IMR-90 (cell line): ENCODE results near the gene CD5L. TPM values are rescaled to one million over a fixed set of nuclear protein-coding genes. Genes with fewer than 3 reads are reported as not detected.

ENCODE experiments used
- ATAC-seq: fragments of 200-7000 bp; cut with Tn5 transposase; 2 replicates; pipeline ENCODE4 v1.9.1; 2020; ENCODE audit warnings: low read depth, mild to moderate bottlenecking, moderate library complexity
- BruUV-seq: library from RNA; stranded (reverse); fragments of 400-500 nt; replicated peaks from 2 replicates; lab custom pipeline; 2021; lab: Mats Ljungman, UMichigan
- CTCF ChIA-PET: fragments of 300-600 bp; formaldehyde crosslinking; extraction: SDS; loops from one replicate; lab custom pipeline; 2021; ENCODE audit warnings: antibody characterized with exemption; lab: Yijun Ruan, JAX
- POLR2A ChIA-PET: fragments of 300-600 bp; sonication (Branson Sonifier 250); formaldehyde crosslinking; loops from one replicate; lab custom pipeline; 2022; ENCODE audit warnings: antibody characterized with exemption; ENCODE audit not compliant: unreplicated experiment; lab: Charles Lee
- DNase-seq: peaks from one replicate; pipeline ENCODE4 v3.0.0; 2013
- H2AFZ ChIP-seq: replicated peaks from 2 replicates; pipeline ENCODE3; 2013; ENCODE audit warnings: low read length, mild to moderate bottlenecking; ENCODE audit not compliant: poor library complexity
- H2AK5ac ChIP-seq: 2 replicates; pipeline ENCODE4 v1.6.1; 2013; ENCODE audit warnings: low read depth, low read length, inconsistent platforms
- H2AK9ac ChIP-seq: replicated peaks from 2 replicates; pipeline ENCODE3; 2013; ENCODE audit warnings: mild to moderate bottlenecking, low read depth, low read length, moderate library complexity; ENCODE audit not compliant: poor library complexity
- H2BK120ac ChIP-seq: 2 replicates; pipeline ENCODE4 v1.6.1; 2013; ENCODE audit warnings: low read depth, low read length, inconsistent platforms
- H2BK15ac ChIP-seq: 3 replicates; pipeline ENCODE4 v1.6.1; 2013; ENCODE audit warnings: low read depth, low read length, inconsistent platforms
- H2BK20ac ChIP-seq: 2 replicates; pipeline ENCODE4 v1.6.1; 2013; ENCODE audit warnings: low read depth, mild to moderate bottlenecking, inconsistent platforms, low read length, moderate library complexity
- H2BK5ac ChIP-seq: 2 replicates; pipeline ENCODE4 v1.6.1; 2013; ENCODE audit warnings: mild to moderate bottlenecking, low read depth, low read length, inconsistent platforms; ENCODE audit not compliant: poor library complexity, severe bottlenecking
- H3K14ac ChIP-seq: replicated peaks from 2 replicates; pipeline ENCODE4 v1.6.1; 2013; ENCODE audit warnings: low read depth, low read length, inconsistent platforms
- H3K18ac ChIP-seq: 2 replicates; pipeline ENCODE4 v1.6.1; 2013; ENCODE audit warnings: low read depth, low read length, control low read depth
- H3K23ac ChIP-seq: 2 replicates; pipeline ENCODE4 v1.6.1; 2013; ENCODE audit warnings: low read depth, low read length, inconsistent platforms
- H3K27ac ChIP-seq: 2 replicates; pipeline ENCODE4 v1.5.1; 2013; ENCODE audit warnings: mild to moderate bottlenecking, control low read depth, low read length; ENCODE audit not compliant: insufficient read depth
- H3K27me3 ChIP-seq: 2 replicates; pipeline ENCODE4 v1.6.1; 2013; ENCODE audit warnings: low read length; ENCODE audit not compliant: control insufficient read depth, insufficient read depth
- H3K36me3 ChIP-seq: 2 replicates; pipeline ENCODE4 v1.6.1; 2013; ENCODE audit warnings: low read length, mixed read lengths; ENCODE audit not compliant: control insufficient read depth, insufficient read depth
- H3K4ac ChIP-seq: 2 replicates; pipeline ENCODE4 v1.6.1; 2013; ENCODE audit warnings: low read depth, low read length, inconsistent platforms
- H3K4me1 ChIP-seq: 2 replicates; pipeline ENCODE4 v1.6.1; 2013; ENCODE audit warnings: low read length, mixed read lengths; ENCODE audit not compliant: control insufficient read depth, insufficient read depth
- H3K4me2 ChIP-seq: 2 replicates; pipeline ENCODE4 v1.6.1; 2013; ENCODE audit warnings: low read depth, mild to moderate bottlenecking, control low read depth, low read length, moderate library complexity
- H3K4me3 ChIP-seq: 2 replicates; pipeline ENCODE4 v1.5.1; 2013; ENCODE audit warnings: low read depth, mild to moderate bottlenecking, control low read depth, low read length, moderate library complexity; ENCODE audit not compliant: insufficient read depth
- H3K56ac ChIP-seq: 2 replicates; pipeline ENCODE4 v1.6.1; 2013; ENCODE audit warnings: low read length, inconsistent platforms; ENCODE audit not compliant: insufficient read depth; ENCODE audit errors: extremely low read depth
- H3K79me1 ChIP-seq, 2 experiments: 2 replicates each; pipeline ENCODE4 v1.6.1; 2013; ENCODE audit warnings: low read length in 2 of 2, inconsistent platforms in 1 of 2, low read depth in 1 of 2
- H3K9ac ChIP-seq: 2 replicates; pipeline ENCODE4 v1.6.1; 2013; ENCODE audit warnings: low read depth, low read length, control low read depth
- H3K9me1 ChIP-seq: 2 replicates; pipeline ENCODE4 v1.6.1; 2013; ENCODE audit warnings: low read length, inconsistent platforms; ENCODE audit not compliant: insufficient read depth
- H3K9me3 ChIP-seq: 2 replicates; pipeline ENCODE4 v1.6.1; 2013; ENCODE audit warnings: low read length; ENCODE audit not compliant: control insufficient read depth, insufficient read depth
- H4K20me1 ChIP-seq: 2 replicates; pipeline ENCODE4 v1.6.1; 2013; ENCODE audit warnings: low read length, inconsistent platforms; ENCODE audit not compliant: insufficient read depth
- H4K5ac ChIP-seq: 2 replicates; pipeline ENCODE4 v1.6.1; 2013; ENCODE audit warnings: mild to moderate bottlenecking, low read depth, low read length, control low read depth
- H4K8ac ChIP-seq, 2 experiments: 2 replicates each; pipeline ENCODE4 v1.6.1; 2013; ENCODE audit warnings: low read depth in 2 of 2, low read length in 2 of 2, control low read depth in 1 of 2, inconsistent platforms in 1 of 2
- H4K91ac ChIP-seq: 2 replicates; pipeline ENCODE4 v1.6.1; 2013; ENCODE audit warnings: low read depth, low read length, inconsistent platforms; ENCODE audit not compliant: insufficient read depth
- FOS ChIP-seq: fragments of 150-350 bp; IDR thresholded peaks from 2 replicates; pipeline ENCODE4 v1.6.1; 2016; ENCODE audit warnings: low read depth, low read length
- MAFK ChIP-seq: IDR thresholded peaks from 2 replicates; pipeline ENCODE4 v1.6.1; 2012; ENCODE audit warnings: low read depth, low read length, improper control_type of control experiment
- WGBS, 2 experiments: methylation state at CpG; one replicate each; pipeline versions ENCODE4 v1.1.5 to v1.1.7; 2013; ENCODE audit warnings: missing lambda C conversion rate in 2 of 2; ENCODE audit not compliant: insufficient read length in 1 of 2; ENCODE audit errors: extremely low coverage in 2 of 2; 5-methylcytosine and 5-hydroxymethylcytosine counted together
- dilution Hi-C: fragments of 300-500 bp; cut with HindIII; formaldehyde crosslinking; loops from one replicate; pipeline ENCODE4 v1.14.3; 2018; ENCODE audit warnings: low sequenced_read_pairs; ENCODE audit not compliant: unreplicated experiment
- in situ Hi-C: fragments of 300-500 bp; cut with MboI; formaldehyde crosslinking; loops from 3 replicates; pipeline ENCODE4 v1.14.3; 2019; ENCODE audit warnings: low sequenced_read_pairs, inconsistent platforms, mixed read lengths
- intact Hi-C: fragments of 100-400 bp; cut with micrococcal nuclease; formaldehyde crosslinking; loops from 2 replicates; pipeline ENCODE4 v1.10.0; 2022
- polyA plus RNA-seq, 3 experiments: library from polyadenylated mRNA; depleted of rRNA; stranded (reverse); fragments of >200 nt; gene quantifications; 2 replicates each; pipeline ENCODE4 v1.2.3, GENCODE V29; 2012; ENCODE audit warnings: low replicate concordance in 1 of 3
- total RNA-seq: library from RNA; depleted of rRNA; stranded (reverse); fragments of >200 nt; gene quantifications from 2 replicates; pipeline ENCODE4 v1.2.3, GENCODE V29; 2012

CD5L gene
- total and polyA plus RNA-seq, 2 of the 4 experiments (the other 2 are of a cell fraction), result not detected

DNA sequence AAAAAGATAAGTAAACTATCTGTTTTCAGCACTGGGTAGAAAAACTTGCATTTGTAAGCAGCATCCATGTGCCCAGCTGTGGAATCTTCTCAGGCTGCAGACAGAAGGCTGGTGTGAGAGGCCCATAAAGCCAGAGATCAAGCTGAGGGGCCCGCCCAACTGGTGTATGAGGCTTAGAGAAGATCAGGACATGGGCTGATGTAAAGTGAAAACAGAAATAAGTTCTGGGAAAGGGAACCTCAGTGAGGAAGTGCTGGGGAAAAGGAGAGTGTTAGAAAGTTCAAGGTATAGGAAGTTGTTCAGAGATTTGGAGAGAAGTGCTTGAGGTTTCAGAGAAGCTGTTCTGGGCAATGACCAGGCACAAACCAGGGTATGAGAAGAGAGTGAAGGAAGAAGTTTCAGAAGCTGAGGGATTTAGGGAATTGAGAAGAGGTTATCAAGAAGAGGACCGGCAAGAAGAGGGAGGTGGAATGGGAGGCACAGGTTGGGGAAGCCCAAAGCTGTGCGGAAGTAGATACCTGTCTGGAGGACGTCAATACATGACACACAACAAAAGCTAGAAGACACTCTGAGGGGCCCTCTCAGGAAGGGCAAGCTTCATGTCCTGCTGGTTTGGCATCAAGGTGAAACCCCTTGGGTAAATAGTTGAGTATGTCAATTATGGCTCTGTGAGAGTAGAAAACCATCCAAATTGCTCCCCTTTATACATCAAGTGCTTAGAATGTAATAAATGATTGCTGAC lies 2.7 kb upstream of the CD5L start:
- Histone ChIP-seq H3K14ac (no peak overlapping the region), H3K36me3 (no peaks in the 10 kb centered on the region), H3K56ac (no peak overlapping the region), H3K9me1 (no peaks in the 10 kb centered on the region), H2BK20ac (no peak overlapping the region), H2BK5ac (no peak overlapping the region), H3K4me2 (no peak overlapping the region), H2AK5ac (no peak overlapping the region), H3K9me3 (no peaks in the 10 kb centered on the region), H4K8ac (no peak overlapping the region), H2BK120ac (no peak overlapping the region), H3K4ac (no peak overlapping the region), H3K27ac (no peak overlapping the region), H2AK9ac (no peak overlapping the region), H3K18ac (no peak overlapping the region), H4K20me1 (no peaks in the 10 kb centered on the region), H2AFZ (no peak overlapping the region), H3K23ac (no peak overlapping the region), H4K91ac (no peak overlapping the region), H3K79me1 (no peaks in the 10 kb centered on the region), H3K9ac (no peak overlapping the region), H3K4me3 (no peak overlapping the region), H3K27me3 (no peaks in the 10 kb centered on the region), H4K5ac (no peak overlapping the region), H3K4me1 (no peaks in the 10 kb centered on the region), H2BK15ac (no peak overlapping the region)
- WGBS, 2 experiments, result 10% methylated on average over 1 of the region's 4 CpGs; no CpG with 5 or more reads in 1 of the 2 experiments
- no TSS peak for BruUV-seq
- in situ Hi-C loops, result no loop called here
- no peak for DNase-seq
- ChIA-PET POLR2A (no interaction called here), CTCF (no interaction called here)
- TF ChIP-seq MAFK (no peak; the same call in 1 of the 2 replicates), FOS (no peak)
- ATAC-seq, result no peak
- dilution Hi-C loops, result no loop called here
- intact Hi-C loops, result no loop called here
